HEK293 (cell line): ENCODE results near the gene OVOL3.

ENCODE experiments used
- CTCF ChIA-PET: fragments of 350-600 bp; formaldehyde crosslinking; extraction: SDS; loops from one replicate; lab custom pipeline; 2021; ENCODE audit warnings: antibody characterized with exemption; lab: Yijun Ruan, JAX
- POLR2A ChIA-PET: fragments of 300-600 bp; formaldehyde crosslinking; extraction: SDS; loops from one replicate; lab custom pipeline; 2020; ENCODE audit warnings: antibody characterized with exemption, inconsistent platforms; lab: Yijun Ruan, JAX
- H3K27ac ChIP-seq: fragments of 200-500 bp; sonication (Bioruptor generic); 2 replicates; pipeline ENCODE4 v1.5.1; 2014; ENCODE audit warnings: low read depth, low read length, control low read depth, inconsistent platforms; ENCODE audit errors: extremely low read depth
- H3K36me3 ChIP-seq, 2 experiments: fragments of 200-500 bp in 1 of 2; sonication (Bioruptor generic) in 1 of 2; 1 replicate in 1 of 2; 2 replicates in 1 of 2; pipeline ENCODE4 v1.5.1; 2014 to 2017; ENCODE audit warnings: inconsistent platforms in 2 of 2, low read length in 2 of 2; ENCODE audit not compliant: control insufficient read depth in 2 of 2, insufficient read depth in 1 of 2
- H3K4me1 ChIP-seq: fragments of 200-500 bp; sonication (Bioruptor generic); 2 replicates; pipeline ENCODE4 v1.5.1; 2014; ENCODE audit warnings: mild to moderate bottlenecking, low read length, inconsistent platforms; ENCODE audit not compliant: control insufficient read depth, insufficient read depth
- H3K4me3 ChIP-seq: 2 replicates; pipeline ENCODE4 v1.5.1; 2011; ENCODE audit warnings: low read depth, mild to moderate bottlenecking, control low read depth, low read length, moderate library complexity
- H3K9me3 ChIP-seq: fragments of 200-500 bp; sonication (Bioruptor generic); 2 replicates; pipeline ENCODE4 v1.5.1; 2014; ENCODE audit warnings: low read depth, low read length, inconsistent platforms; ENCODE audit not compliant: control insufficient read depth, insufficient read depth
- GLI2 ChIP-seq: fragments of 450-650 bp; formaldehyde crosslinking; IDR thresholded peaks from 2 replicates; pipeline ENCODE4; 2017; ENCODE audit warnings: missing biosample characterization, missing genetic modification characterization, low read depth, borderline replicate concordance
- GLI4 ChIP-seq: fragments of 450-650 bp; formaldehyde crosslinking; IDR thresholded peaks from 2 replicates; pipeline ENCODE4 v1.5.1; 2016; ENCODE audit warnings: missing biosample characterization, missing genetic modification characterization
- SCRT2 ChIP-seq: fragments of 450-650 bp; formaldehyde crosslinking; IDR thresholded peaks from 2 replicates; pipeline ENCODE4 v1.5.1; 2016; ENCODE audit warnings: missing biosample characterization, missing genetic modification characterization
- TCF7L2 ChIP-seq: IDR thresholded peaks from 2 replicates; pipeline ENCODE4 v1.6.1; 2011; ENCODE audit warnings: low read depth, mild to moderate bottlenecking, inconsistent platforms, low read length, moderate library complexity, borderline replicate concordance
- WT1 ChIP-seq: fragments of 450-650 bp; formaldehyde crosslinking; IDR thresholded peaks from 2 replicates; pipeline ENCODE4 v1.5.1; 2016; ENCODE audit warnings: missing biosample characterization, missing genetic modification characterization
- ZBTB20 ChIP-seq: fragments of 450-650 bp; formaldehyde crosslinking; IDR thresholded peaks from 2 replicates; pipeline ENCODE4 v1.5.1; 2016; ENCODE audit warnings: missing biosample characterization, missing genetic modification characterization
- ZBTB48 ChIP-seq: fragments of 450-650 bp; formaldehyde crosslinking; IDR thresholded peaks from 2 replicates; pipeline ENCODE4 v1.5.1; 2016; ENCODE audit warnings: missing biosample characterization, missing genetic modification characterization
- ZIC2 ChIP-seq: fragments of 450-650 bp; formaldehyde crosslinking; IDR thresholded peaks from 2 replicates; pipeline ENCODE4 v1.5.1; 2016; ENCODE audit warnings: missing biosample characterization, missing genetic modification characterization
- ZNF16 ChIP-seq: fragments of 450-650 bp; formaldehyde crosslinking; IDR thresholded peaks from 2 replicates; pipeline ENCODE4 v1.5.1; 2016; ENCODE audit warnings: low read depth, missing biosample characterization, missing genetic modification characterization
- ZNF19 ChIP-seq: fragments of 450-650 bp; formaldehyde crosslinking; IDR thresholded peaks from 2 replicates; pipeline ENCODE4; 2016; ENCODE audit warnings: missing biosample characterization, missing genetic modification characterization, low read depth
- ZNF214 ChIP-seq: fragments of 450-650 bp; formaldehyde crosslinking; IDR thresholded peaks from 2 replicates; pipeline ENCODE4 v1.5.1; 2017; ENCODE audit warnings: missing biosample characterization, mild to moderate bottlenecking, missing genetic modification characterization, borderline replicate concordance
- ZNF473 ChIP-seq: fragments of 450-650 bp; formaldehyde crosslinking; IDR thresholded peaks from 2 replicates; pipeline ENCODE4 v1.5.1; 2017; ENCODE audit warnings: missing biosample characterization, missing genetic modification characterization
- ZNF530 ChIP-seq: fragments of 450-650 bp; formaldehyde crosslinking; IDR thresholded peaks from 2 replicates; pipeline ENCODE4 v1.5.1; 2016; ENCODE audit warnings: low read depth, missing biosample characterization, missing genetic modification characterization
- ZNF600 ChIP-seq: fragments of 450-650 bp; formaldehyde crosslinking; IDR thresholded peaks from 2 replicates; pipeline ENCODE4 v1.5.1; 2016; ENCODE audit warnings: missing biosample characterization, missing genetic modification characterization
- ZNF610 ChIP-seq: fragments of 450-650 bp; formaldehyde crosslinking; IDR thresholded peaks from 2 replicates; pipeline ENCODE4 v1.5.1; 2016; ENCODE audit warnings: missing biosample characterization, missing genetic modification characterization, borderline replicate concordance
- ZNF791 ChIP-seq: fragments of 450-650 bp; formaldehyde crosslinking; IDR thresholded peaks from 2 replicates; pipeline ENCODE4 v1.5.1; 2016; ENCODE audit warnings: missing biosample characterization, missing genetic modification characterization
- TF ChIP-seq, protein P1 (sequence below): fragments of 450-650 bp; formaldehyde crosslinking; conservative IDR thresholded peaks from 2 replicates; pipeline ENCODE4 v1.5.1; 2016; ENCODE audit warnings: low read depth, missing biosample characterization, missing genetic modification characterization
- TF ChIP-seq, protein P2 (sequence below): fragments of 450-650 bp; formaldehyde crosslinking; IDR thresholded peaks from 2 replicates; pipeline ENCODE4 v1.5.1; 2016; ENCODE audit warnings: missing biosample characterization, missing genetic modification characterization

OVOL3 gene

GRCh38 chr19:36099166-36099785, 11.7 kb upstream of the OVOL3 start (continued):
- TF ChIP-seq, protein P1, sequence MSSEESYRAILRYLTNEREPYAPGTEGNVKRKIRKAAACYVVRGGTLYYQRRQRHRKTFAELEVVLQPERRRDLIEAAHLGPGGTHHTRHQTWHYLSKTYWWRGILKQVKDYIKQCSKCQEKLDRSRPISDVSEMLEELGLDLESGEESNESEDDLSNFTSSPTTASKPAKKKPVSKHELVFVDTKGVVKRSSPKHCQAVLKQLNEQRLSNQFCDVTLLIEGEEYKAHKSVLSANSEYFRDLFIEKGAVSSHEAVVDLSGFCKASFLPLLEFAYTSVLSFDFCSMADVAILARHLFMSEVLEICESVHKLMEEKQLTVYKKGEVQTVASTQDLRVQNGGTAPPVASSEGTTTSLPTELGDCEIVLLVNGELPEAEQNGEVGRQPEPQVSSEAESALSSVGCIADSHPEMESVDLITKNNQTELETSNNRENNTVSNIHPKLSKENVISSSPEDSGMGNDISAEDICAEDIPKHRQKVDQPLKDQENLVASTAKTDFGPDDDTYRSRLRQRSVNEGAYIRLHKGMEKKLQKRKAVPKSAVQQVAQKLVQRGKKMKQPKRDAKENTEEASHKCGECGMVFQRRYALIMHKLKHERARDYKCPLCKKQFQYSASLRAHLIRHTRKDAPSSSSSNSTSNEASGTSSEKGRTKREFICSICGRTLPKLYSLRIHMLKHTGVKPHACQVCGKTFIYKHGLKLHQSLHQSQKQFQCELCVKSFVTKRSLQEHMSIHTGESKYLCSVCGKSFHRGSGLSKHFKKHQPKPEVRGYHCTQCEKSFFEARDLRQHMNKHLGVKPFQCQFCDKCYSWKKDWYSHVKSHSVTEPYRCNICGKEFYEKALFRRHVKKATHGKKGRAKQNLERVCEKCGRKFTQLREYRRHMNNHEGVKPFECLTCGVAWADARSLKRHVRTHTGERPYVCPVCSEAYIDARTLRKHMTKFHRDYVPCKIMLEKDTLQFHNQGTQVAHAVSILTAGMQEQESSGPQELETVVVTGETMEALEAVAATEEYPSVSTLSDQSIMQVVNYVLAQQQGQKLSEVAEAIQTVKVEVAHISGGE (tag by site-specific recombination) = no peak

DNA sequence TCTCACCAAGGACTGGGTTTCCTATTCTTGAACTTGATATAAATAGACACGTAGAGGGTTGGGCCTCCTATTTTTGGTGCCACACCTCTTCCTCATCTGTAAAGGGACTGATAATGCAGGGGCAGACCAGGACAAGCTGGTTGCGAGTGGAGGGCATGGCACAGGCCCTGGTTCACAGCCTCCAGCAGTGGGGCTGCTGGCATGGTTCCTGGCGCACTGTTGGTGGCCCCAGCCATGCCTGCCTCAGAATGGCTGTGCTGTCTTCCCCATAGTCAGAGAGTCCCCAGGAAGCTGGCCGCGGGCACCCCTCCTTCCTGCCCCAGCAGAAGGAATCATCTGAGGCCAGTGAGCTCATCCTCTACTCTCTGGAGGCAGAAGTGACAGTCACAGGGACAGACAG, 10.5 kb upstream of the OVOL3 start:
- H3K9me3 ChIP-seq = no peaks in the 10 kb centered on the region
- H3K36me3 ChIP-seq = peaks cover 87 to 95% of the 10 kb centered on the region in 2 experiments
- no peak for TF ChIP-seq ZBTB20 (tag by site-specific recombination)
- TF ChIP-seq ZNF610 (tag by site-specific recombination) = no peak
- no peak for TF ChIP-seq GLI4 (tag by site-specific recombination)
- no peak for TF ChIP-seq SCRT2 (tag by site-specific recombination)
- TF ChIP-seq, protein P2, sequence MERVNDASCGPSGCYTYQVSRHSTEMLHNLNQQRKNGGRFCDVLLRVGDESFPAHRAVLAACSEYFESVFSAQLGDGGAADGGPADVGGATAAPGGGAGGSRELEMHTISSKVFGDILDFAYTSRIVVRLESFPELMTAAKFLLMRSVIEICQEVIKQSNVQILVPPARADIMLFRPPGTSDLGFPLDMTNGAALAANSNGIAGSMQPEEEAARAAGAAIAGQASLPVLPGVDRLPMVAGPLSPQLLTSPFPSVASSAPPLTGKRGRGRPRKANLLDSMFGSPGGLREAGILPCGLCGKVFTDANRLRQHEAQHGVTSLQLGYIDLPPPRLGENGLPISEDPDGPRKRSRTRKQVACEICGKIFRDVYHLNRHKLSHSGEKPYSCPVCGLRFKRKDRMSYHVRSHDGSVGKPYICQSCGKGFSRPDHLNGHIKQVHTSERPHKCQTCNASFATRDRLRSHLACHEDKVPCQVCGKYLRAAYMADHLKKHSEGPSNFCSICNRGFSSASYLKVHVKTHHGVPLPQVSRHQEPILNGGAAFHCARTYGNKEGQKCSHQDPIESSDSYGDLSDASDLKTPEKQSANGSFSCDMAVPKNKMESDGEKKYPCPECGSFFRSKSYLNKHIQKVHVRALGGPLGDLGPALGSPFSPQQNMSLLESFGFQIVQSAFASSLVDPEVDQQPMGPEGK (tag by site-specific recombination) = no peak
- no peak for TF ChIP-seq ZNF530 (tag by site-specific recombination)
- TF ChIP-seq WT1 (tag by site-specific recombination) = no peak
- TF ChIP-seq GLI2 = no peak
- no peak for TF ChIP-seq ZNF473 (tag by site-specific recombination)
- TF ChIP-seq ZNF791 (tag by site-specific recombination) = no peak
- no peak for TF ChIP-seq ZNF16 (tag by site-specific recombination)
- TF ChIP-seq ZBTB48 (tag by site-specific recombination) = no peak
- no peak for TF ChIP-seq TCF7L2
- TF ChIP-seq ZNF214 (tag by site-specific recombination) = no peak
- no peak for TF ChIP-seq ZNF19
- 0 out of 2 replicates have a peak, but pooled peaks have one; percentile 18 for TF ChIP-seq ZNF600 (tag by site-specific recombination)
- peak; percentile 77 for TF ChIP-seq ZIC2 (tag by site-specific recombination)
- H3K4me1 ChIP-seq = no peaks in the 10 kb centered on the region
- no peak overlapping the region for H3K4me3 ChIP-seq
- ChIA-PET CTCF (interaction anchor here (1.1 to 4.4 kb wide), 2 partner anchors 23 to 40 kb away, joined by 3 to 21 read pairs; no protein-coding TSS in a partner anchor), POLR2A (interaction anchor here (1.3 to 1.9 kb wide), 2 partner anchors 14 to 30 kb away, joined by 6 to 9 read pairs; partner anchors contain the start of genes POLR2I and TBCB)
- peak overlapping the region; percentile 39; the same call in 1 of the 2 replicates for H3K27ac ChIP-seq
